Endothelial cell of umbilical vein (primary cell): Measurements from ENCODE around the gene LRRK1. TPM values are rescaled to one million over a fixed set of nuclear protein-coding genes. Genes with fewer than 3 reads are reported as not detected.

Source experiments
- BruUV-seq: library from RNA; stranded (reverse); fragments of 400-500 nt; replicated peaks from 2 replicates; lab custom pipeline; 2021; lab: Mats Ljungman, UMichigan
- CTCF ChIA-PET: fragments of 300-600, 350-600 bp; sonication (Branson Sonifier 250); formaldehyde crosslinking; loops from one replicate; lab custom pipeline; 2021; ENCODE audit warnings: antibody characterized with exemption, inconsistent platforms; lab: Charles Lee
- POLR2A ChIA-PET: fragments of 300-600, 350-600 bp; sonication (Branson Sonifier 250); formaldehyde crosslinking; loops from one replicate; lab custom pipeline; 2021; ENCODE audit warnings: antibody characterized with exemption, inconsistent platforms; lab: Charles Lee
- DNase-seq: peaks from one replicate; pipeline ENCODE4 v3.0.0-alpha.2; 2011; ENCODE audit warnings: low read depth, low spot score
- FAIRE-seq: peaks from 2 replicates; lab custom pipeline; 2011; peaks lifted over from hg19 to GRCh38; lab: Jason Lieb, UNC
- H2AFZ ChIP-seq: 2 replicates; pipeline ENCODE4 v1.6.0; 2012; ENCODE audit warnings: low read depth, low read length, control low read depth, inconsistent platforms
- H3K27ac ChIP-seq: 2 replicates; pipeline ENCODE4 v1.5.1; 2011; ENCODE audit warnings: low read depth, mild to moderate bottlenecking, control low read depth, low read length, moderate library complexity; ENCODE audit not compliant: insufficient read depth
- H3K27me3 ChIP-seq, 2 experiments: 2 replicates each; pipeline versions ENCODE4 v1.6.0 to v1.6.1; 2011; ENCODE audit warnings: low read length in 2 of 2, mixed read lengths in 1 of 2; ENCODE audit not compliant: control insufficient read depth in 2 of 2, insufficient read depth in 2 of 2
- H3K36me3 ChIP-seq, 2 experiments: 2 replicates in 1 of 2; 3 replicates in 1 of 2; pipeline ENCODE4 v1.5.1; 2011; ENCODE audit warnings: low read length in 2 of 2, mild to moderate bottlenecking in 1 of 2, moderate library complexity in 1 of 2; ENCODE audit not compliant: control insufficient read depth in 2 of 2, insufficient read depth in 2 of 2; ENCODE audit errors: extremely low read depth in 1 of 2
- H3K4me1 ChIP-seq: 3 replicates; pipeline ENCODE4 v1.5.1; 2011; ENCODE audit warnings: mild to moderate bottlenecking, low read length; ENCODE audit not compliant: control insufficient read depth, insufficient read depth; ENCODE audit errors: extremely low read depth
- H3K4me2 ChIP-seq: 2 replicates; pipeline ENCODE4 v1.6.1; 2011; ENCODE audit warnings: low read length, control low read depth, mixed read lengths; ENCODE audit not compliant: insufficient read depth
- H3K4me3 ChIP-seq, 3 experiments: fragments of 200-600 bp in 1 of 3; sonication (generic), shearing (Covaris generic) in 1 of 3; replicated peaks in 1 of 3; 2 replicates each; pipeline ENCODE4 v1.5.1; 2011 to 2016; ENCODE audit warnings: control low read depth in 3 of 3, low read length in 3 of 3, mild to moderate bottlenecking in 2 of 3, inconsistent platforms in 1 of 3, low read depth in 1 of 3, moderate library complexity in 1 of 3; ENCODE audit not compliant: insufficient read depth in 1 of 3
- H3K79me2 ChIP-seq: 2 replicates; pipeline ENCODE4 v1.6.0; 2012; ENCODE audit warnings: low read length, inconsistent platforms; ENCODE audit not compliant: control insufficient read depth, insufficient read depth
- H3K9ac ChIP-seq: replicated peaks from 2 replicates; pipeline ENCODE3; 2011; ENCODE audit warnings: low read length, control low read depth; ENCODE audit not compliant: insufficient read depth; ENCODE audit errors: extremely low read depth
- H3K9me1 ChIP-seq: replicated peaks from 3 replicates; pipeline ENCODE4 v1.6.0; 2011; ENCODE audit warnings: mild to moderate bottlenecking, low read length; ENCODE audit not compliant: control insufficient read depth, insufficient read depth; ENCODE audit errors: extremely low read depth
- H3K9me3 ChIP-seq: replicated peaks from 2 replicates; pipeline ENCODE4 v1.5.1; 2012; ENCODE audit warnings: low read length, inconsistent platforms; ENCODE audit not compliant: control insufficient read depth, insufficient read depth
- H4K20me1 ChIP-seq: replicated peaks from 2 replicates; pipeline ENCODE3; 2011; ENCODE audit warnings: mild to moderate bottlenecking, low read length; ENCODE audit not compliant: control insufficient read depth, insufficient read depth; ENCODE audit errors: extremely low read depth
- CTCF ChIP-seq, 2 donors: IDR thresholded peaks; 1 replicate in 1 of 2; 2 replicates in 1 of 2; pipeline ENCODE4 v1.5.1; 2011; ENCODE audit warnings: low read length in 2 of 2, mild to moderate bottlenecking in 2 of 2, moderate library complexity in 2 of 2, control low read depth in 1 of 2, inconsistent platforms in 1 of 2, low read depth in 1 of 2; ENCODE audit not compliant: insufficient read depth in 1 of 2; ENCODE audit errors: extremely low read depth in 1 of 2
- FOS ChIP-seq: IDR thresholded peaks from 2 replicates; pipeline ENCODE4 v1.6.1; 2011; ENCODE audit warnings: mild to moderate bottlenecking, low read length, moderate library complexity, borderline replicate concordance; ENCODE audit not compliant: insufficient read depth
- JUN ChIP-seq: IDR thresholded peaks from 2 replicates; pipeline ENCODE4 v1.6.1; 2011; ENCODE audit warnings: borderline replicate concordance, low read depth; ENCODE audit not compliant: insufficient read length, insufficient read depth
- MYC ChIP-seq: IDR thresholded peaks from one replicate; pipeline ENCODE4 v1.6.1; 2011; ENCODE audit warnings: mild to moderate bottlenecking, low read depth, low read length
- POLR2AphosphoS5 ChIP-seq: IDR thresholded peaks from 2 replicates; pipeline ENCODE4 v1.6.1; 2012; ENCODE audit warnings: low read depth, mild to moderate bottlenecking, control low read depth, low read length, moderate library complexity; ENCODE audit not compliant: insufficient read depth
- dilution Hi-C: fragments of 300-500 bp; cut with MboI; formaldehyde crosslinking; loops from one replicate; pipeline ENCODE4 v1.15.0; 2019; ENCODE audit warnings: low sequenced_read_pairs; ENCODE audit not compliant: extremely low pct_ligation_motif_present
- intact Hi-C: fragments of 100-400 bp; cut with micrococcal nuclease; formaldehyde crosslinking; loops from one replicate; pipeline ENCODE4 v1.10.0; 2022
- polyA plus RNA-seq, 4 experiments: library from polyadenylated mRNA; depleted of rRNA in 3 of 4; stranded (reverse) in 3 of 4; unstranded in 1 of 4; fragments of >200 nt; gene quantifications; 2 replicates each; pipeline versions ENCODE4 v1.2.1 to v1.2.3, GENCODE V29; 2011 to 2012; ENCODE audit warnings: missing spikeins in 1 of 4
- total RNA-seq: library from RNA; stranded (reverse); gene quantifications from 2 replicates; pipeline ENCODE4 v1.2.3, GENCODE V29; 2021

Gene LRRK1
- total and polyA plus RNA-seq, 2 donors (not counting 3 experiments of a cell fraction or from before 2014, with no cell fraction given): 11.0 to 22.1 TPM

GRCh38 chr15:100944244-100944895 lies 25.2 kb downstream of the LRRK1 start:
- peaks cover 2% of the 10 kb centered on the region for H3K79me2 ChIP-seq
- H3K27ac ChIP-seq: no peak overlapping the region
- FAIRE-seq (no peak), DNase-seq (peak; percentile 43)
- ChIA-PET POLR2A (no interaction called here), CTCF (interaction anchor here (1.1 to 5.3 kb wide), 3 partner anchors 10 to 63 kb away, joined by 4 to 35 read pairs (median 12); partner anchors contain the start of gene LRRK1)
- no peaks in the 10 kb centered on the region for H3K4me1 ChIP-seq
- no peak overlapping the region for H2AFZ ChIP-seq
- H4K20me1 ChIP-seq: no peaks in the 10 kb centered on the region
- intact Hi-C loops: no loop called here
- no peak overlapping the region for H3K9ac ChIP-seq
- TF ChIP-seq POLR2AphosphoS5 (no peak), MYC (no peak), CTCF (IDR thresholded peaks at IDR 0.05; ENCODE audit: extremely low read depth in 1 of 2, insufficient read depth in 1 of 2, low read depth in 1 of 2, low read length in 2 of 2) (no peak), JUN (no peak)
- no peak overlapping the region for H3K4me3 ChIP-seq
- H3K27me3 ChIP-seq: no peaks in the 10 kb centered on the region
- dilution Hi-C loops: no loop called here
- H3K9me1 ChIP-seq: no peaks in the 10 kb centered on the region
- no TSS peak for BruUV-seq
- no peaks in the 10 kb centered on the region for H3K36me3 ChIP-seq
- H3K9me3 ChIP-seq: no peaks in the 10 kb centered on the region
- no peak overlapping the region for H3K4me2 ChIP-seq

- CTCF ChIA-PET: interaction anchor here (3.1 to 5.3 kb wide), 2 partner anchors 27 to 63 kb away, joined by 12 to 35 read pairs; partner anchors contain the start of gene LRRK1
- Histone ChIP-seq H3K4me2 (no peak overlapping the region), H3K9me3 (no peaks in the 10 kb centered on the region), H3K36me3 (no peaks in the 10 kb centered on the region), H3K79me2 (peaks cover 2% of the 10 kb centered on the region), H2AFZ (no peak overlapping the region), H3K4me3 (no peak overlapping the region), H3K9me1 (no peaks in the 10 kb centered on the region), H3K4me1 (no peaks in the 10 kb centered on the region), H4K20me1 (no peaks in the 10 kb centered on the region), H3K27me3 (no peaks in the 10 kb centered on the region), H3K9ac (no peak overlapping the region), H3K27ac (no peak overlapping the region)
- dilution Hi-C loops: no loop called here
- POLR2A ChIA-PET: no interaction called here
- TF ChIP-seq JUN (no peak), FOS (no peak), MYC (no peak)
- DNase-seq (no peak), FAIRE-seq (no peak)
- intact Hi-C loops: no loop called here
- BruUV-seq: no TSS peak
Measured at GRCh38 chr15:100944986-100945385, 25.8 kb downstream of the LRRK1 start.
